Measurements from ENCODE around the gene PDE8B.

DNA sequence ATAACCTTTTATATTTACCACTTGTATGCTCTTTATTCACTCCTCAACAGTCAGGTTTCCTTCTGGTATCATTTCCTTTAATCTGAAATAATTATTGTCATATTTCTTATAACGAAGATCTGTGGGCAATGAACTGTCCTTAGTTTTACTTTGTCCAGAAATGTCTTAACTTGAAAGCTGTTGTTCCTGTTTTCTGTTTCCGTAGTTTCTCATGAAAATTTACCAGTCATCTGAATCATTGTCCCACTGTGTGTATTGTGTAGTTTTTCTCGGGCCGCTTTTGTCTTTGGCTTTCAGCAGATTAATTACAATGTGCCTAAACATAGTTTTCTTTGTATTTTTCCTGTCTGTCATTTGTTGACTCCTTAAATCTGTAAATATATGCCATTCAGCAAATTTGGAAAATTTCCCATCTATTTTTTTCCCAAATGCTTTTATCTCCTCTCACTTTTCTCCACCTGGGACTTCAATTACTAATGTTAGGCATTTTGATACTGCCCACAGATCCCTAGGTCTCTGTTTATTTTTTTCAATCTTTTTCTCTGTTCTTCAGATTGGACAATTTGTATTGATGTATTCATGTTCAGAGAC, 74.9 kb downstream of the PDE8B start:
- TF ChIP-seq, protein P1, sequence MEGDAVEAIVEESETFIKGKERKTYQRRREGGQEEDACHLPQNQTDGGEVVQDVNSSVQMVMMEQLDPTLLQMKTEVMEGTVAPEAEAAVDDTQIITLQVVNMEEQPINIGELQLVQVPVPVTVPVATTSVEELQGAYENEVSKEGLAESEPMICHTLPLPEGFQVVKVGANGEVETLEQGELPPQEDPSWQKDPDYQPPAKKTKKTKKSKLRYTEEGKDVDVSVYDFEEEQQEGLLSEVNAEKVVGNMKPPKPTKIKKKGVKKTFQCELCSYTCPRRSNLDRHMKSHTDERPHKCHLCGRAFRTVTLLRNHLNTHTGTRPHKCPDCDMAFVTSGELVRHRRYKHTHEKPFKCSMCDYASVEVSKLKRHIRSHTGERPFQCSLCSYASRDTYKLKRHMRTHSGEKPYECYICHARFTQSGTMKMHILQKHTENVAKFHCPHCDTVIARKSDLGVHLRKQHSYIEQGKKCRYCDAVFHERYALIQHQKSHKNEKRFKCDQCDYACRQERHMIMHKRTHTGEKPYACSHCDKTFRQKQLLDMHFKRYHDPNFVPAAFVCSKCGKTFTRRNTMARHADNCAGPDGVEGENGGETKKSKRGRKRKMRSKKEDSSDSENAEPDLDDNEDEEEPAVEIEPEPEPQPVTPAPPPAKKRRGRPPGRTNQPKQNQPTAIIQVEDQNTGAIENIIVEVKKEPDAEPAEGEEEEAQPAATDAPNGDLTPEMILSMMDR (IDR thresholded peaks at IDR 0.05), result no peak
- TF ChIP-seq POLR2A (IDR thresholded peaks at IDR 0.05), result no peak

Measured in right lobe of liver (tissue), 4 donors.